Activated CD4-positive, alpha-beta memory T cell treated with anti-CD3 and anti-CD28 coated beads for 36 hours (primary cell): ENCODE data around the gene NAA30. TPM values are rescaled to one million over a fixed set of nuclear protein-coding genes. Genes with fewer than 3 reads are reported as not detected.

Experiments used
- CTCF ChIA-PET: fragments of 350-600 bp; sonication (Branson Sonifier 250); formaldehyde crosslinking; loops from one replicate; lab custom pipeline; 2021; ENCODE audit warnings: antibody characterized with exemption, inconsistent platforms; lab: Charles Lee
- POLR2A ChIA-PET: fragments of 350-600 bp; sonication (Branson Sonifier 250); formaldehyde crosslinking; loops from one replicate; lab custom pipeline; 2021; ENCODE audit warnings: antibody characterized with exemption; lab: Charles Lee
- DNase-seq: peaks from one replicate; pipeline ENCODE4 v3.0.0-alpha.2; 2020
- H3K27ac Mint-ChIP-seq: one replicate; pipeline ENCODE4 v1.8.0; 2021; ENCODE audit warnings: mixed read lengths
- H3K27me3 Mint-ChIP-seq: one replicate; pipeline ENCODE4 v1.8.0; 2021; ENCODE audit warnings: mixed read lengths
- H3K36me3 Mint-ChIP-seq: one replicate; pipeline ENCODE4 v1.8.0; 2021; ENCODE audit warnings: mixed read lengths
- H3K4me1 Mint-ChIP-seq: one replicate; pipeline ENCODE4 v1.8.0; 2021; ENCODE audit warnings: low read depth, mixed read lengths
- H3K4me3 Mint-ChIP-seq: one replicate; pipeline ENCODE4 v1.8.0; 2021; ENCODE audit warnings: mild to moderate bottlenecking, mixed read lengths
- H3K9me3 Mint-ChIP-seq: one replicate; pipeline ENCODE4 v1.8.0; 2021; ENCODE audit warnings: mixed read lengths
- intact Hi-C: fragments of 100-400 bp; cut with micrococcal nuclease; formaldehyde crosslinking; loops from one replicate; pipeline ENCODE4 v1.15.1; 2023
- total RNA-seq, 2 experiments: library from RNA; stranded (reverse); gene quantifications; one replicate each; pipeline ENCODE4 v1.2.3, GENCODE V29; 2021

The NAA30 gene
- total RNA-seq, 2 experiments from 2014 or later = 14.4 to 16.9 TPM

DNA sequence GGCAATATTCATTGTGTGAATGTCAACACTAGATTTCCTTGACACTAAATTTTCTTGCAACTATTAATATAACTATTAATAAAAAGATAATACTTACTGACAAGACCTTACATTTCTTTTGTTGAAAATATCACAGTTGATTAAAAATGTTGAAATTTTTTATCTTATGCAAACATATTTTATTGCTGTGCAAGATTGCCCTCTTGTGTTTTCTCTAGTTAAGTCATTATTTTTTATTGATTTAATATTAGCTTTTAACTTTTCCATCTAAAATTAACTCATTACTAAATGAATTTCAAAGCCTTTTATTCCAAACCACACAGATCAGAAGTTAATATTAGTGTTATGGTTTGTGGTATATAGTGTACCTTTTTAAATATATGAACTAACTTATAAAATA lies 11.7 kb upstream of the NAA30 start:
- DNase-seq = no peak
- H3K36me3 Mint-ChIP-seq = no peaks in the 10 kb centered on the region
- H3K27me3 Mint-ChIP-seq = peaks cover 3% of the 10 kb centered on the region
- CTCF ChIA-PET = no interaction called here
- POLR2A ChIA-PET = no interaction called here
- H3K9me3 Mint-ChIP-seq = no peaks in the 10 kb centered on the region
- intact Hi-C loops = no loop called here
- H3K4me1 Mint-ChIP-seq = no peaks in the 10 kb centered on the region
- no peak overlapping the region for H3K4me3 Mint-ChIP-seq
- H3K27ac Mint-ChIP-seq = no peak overlapping the region

- no peaks in the 10 kb centered on the region for H3K36me3 Mint-ChIP-seq
- H3K4me3 Mint-ChIP-seq = no peak overlapping the region
- no peaks in the 10 kb centered on the region for H3K4me1 Mint-ChIP-seq
- no peak overlapping the region for H3K27ac Mint-ChIP-seq
- H3K27me3 Mint-ChIP-seq = no peaks in the 10 kb centered on the region
- DNase-seq = no peak
- ChIA-PET CTCF (no interaction called here), POLR2A (no interaction called here)
- intact Hi-C loops = no loop called here
- no peaks in the 10 kb centered on the region for H3K9me3 Mint-ChIP-seq
Observed at GRCh38 chr14:57380935-57381334, 9.5 kb upstream of the NAA30 start.

DNA sequence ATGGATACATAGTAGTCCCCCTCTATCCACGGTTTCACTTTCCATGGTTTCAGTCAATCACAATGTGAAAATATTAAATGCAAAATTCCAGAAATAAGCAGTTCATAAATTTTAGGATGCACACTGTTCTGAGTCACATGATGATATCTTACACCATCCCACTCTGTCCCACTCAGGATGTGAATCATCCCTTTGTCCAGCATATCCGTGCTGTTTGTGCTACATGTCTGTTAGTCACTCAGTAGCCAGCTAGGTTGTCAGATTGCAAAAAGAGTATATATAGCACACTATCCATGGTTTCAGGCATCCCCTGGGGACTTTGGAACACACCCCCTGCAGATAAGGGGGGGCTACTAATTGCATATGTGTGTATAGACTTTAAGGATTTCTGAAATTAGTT lies 8.1 kb upstream of the NAA30 start:
- no peak for DNase-seq
- Mint-ChIP-seq H3K4me3 (no peak overlapping the region), H3K27me3 (no peaks in the 10 kb centered on the region), H3K27ac (no peak overlapping the region), H3K36me3 (no peaks in the 10 kb centered on the region), H3K9me3 (no peaks in the 10 kb centered on the region), H3K4me1 (no peaks in the 10 kb centered on the region)
- ChIA-PET POLR2A (no interaction called here), CTCF (no interaction called here)
- intact Hi-C loops = no loop called here

DNA sequence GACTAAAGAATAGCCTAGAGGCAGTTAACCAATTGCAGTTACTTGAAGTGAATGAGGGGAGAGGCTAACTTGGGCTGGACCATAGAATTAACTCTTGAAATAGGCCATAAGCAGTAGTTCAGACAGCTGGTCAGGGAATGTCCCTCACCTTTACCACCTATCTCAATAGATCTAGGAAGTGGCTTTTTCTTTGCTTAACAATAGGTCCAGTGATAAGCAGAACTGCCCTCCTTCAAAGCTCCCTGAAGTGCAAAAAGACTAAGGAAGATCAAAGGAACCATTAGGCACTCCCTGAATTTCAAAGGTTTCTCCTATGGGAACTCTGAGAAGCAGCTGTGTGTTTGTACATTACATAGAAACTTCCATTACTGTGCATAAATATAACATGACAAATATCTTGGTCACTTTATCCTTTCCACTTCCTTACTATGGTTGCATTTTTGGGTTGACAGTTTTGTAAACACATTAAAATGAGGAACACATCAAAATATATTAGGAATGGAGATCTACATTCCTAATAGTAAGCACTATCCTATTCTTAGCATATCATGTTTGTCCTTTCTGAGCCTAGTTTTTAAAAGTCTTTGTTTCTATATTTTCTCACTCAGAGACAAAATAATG lies 7.2 kb upstream of the NAA30 start:
- H3K4me3 Mint-ChIP-seq = no peak overlapping the region
- intact Hi-C loops = no loop called here
- H3K27me3 Mint-ChIP-seq = no peaks in the 10 kb centered on the region
- no peaks in the 10 kb centered on the region for H3K4me1 Mint-ChIP-seq
- H3K9me3 Mint-ChIP-seq = no peaks in the 10 kb centered on the region
- POLR2A ChIA-PET = no interaction called here
- CTCF ChIA-PET = no interaction called here
- DNase-seq = no peak
- H3K27ac Mint-ChIP-seq = no peak overlapping the region
- H3K36me3 Mint-ChIP-seq = no peaks in the 10 kb centered on the region

GRCh38 chr14:57388067-57388466 lies 2.3 kb upstream of the NAA30 start:
- intact Hi-C loops = no loop called here
- Mint-ChIP-seq H3K27me3 (no peaks in the 10 kb centered on the region), H3K27ac (no peak overlapping the region), H3K4me1 (peaks cover 26% of the 10 kb centered on the region), H3K36me3 (peaks cover 4% of the 10 kb centered on the region), H3K9me3 (no peaks in the 10 kb centered on the region), H3K4me3 (no peak overlapping the region)
- ChIA-PET CTCF (no interaction called here), POLR2A (no interaction called here)
- no peak for DNase-seq

GRCh38 chr14:57389646-57390036 lies 745 bp upstream of the NAA30 start:
- peaks cover 42% of the 10 kb centered on the region for H3K4me1 Mint-ChIP-seq
- ChIA-PET POLR2A (interaction anchor here (0.7 kb wide), 1 partner anchor 121 kb away, joined by 8 read pairs; the partner anchor contains the start of genes AP5M1 and EXOC5), CTCF (interaction anchor here (0.6 to 1.2 kb wide), 2 partner anchors 121 to 1257 kb away, joined by 3 to 4 read pairs; partner anchors contain the start of genes AP5M1 and EXOC5)
- H3K27me3 Mint-ChIP-seq = no peaks in the 10 kb centered on the region
- intact Hi-C loops = loop anchor here (1.0 to 10.0 kb wide), 8 partner anchors 14 to 1257 kb away; partner anchors contain the start of genes AP5M1, ARID4A, EXOC5 and KIAA0586
- DNase-seq = no peak
- H3K27ac Mint-ChIP-seq = peak overlapping the region; percentile 92
- H3K9me3 Mint-ChIP-seq = no peaks in the 10 kb centered on the region
- peak overlapping the region; percentile 82 for H3K4me3 Mint-ChIP-seq
- peaks cover 9% of the 10 kb centered on the region for H3K36me3 Mint-ChIP-seq

DNA sequence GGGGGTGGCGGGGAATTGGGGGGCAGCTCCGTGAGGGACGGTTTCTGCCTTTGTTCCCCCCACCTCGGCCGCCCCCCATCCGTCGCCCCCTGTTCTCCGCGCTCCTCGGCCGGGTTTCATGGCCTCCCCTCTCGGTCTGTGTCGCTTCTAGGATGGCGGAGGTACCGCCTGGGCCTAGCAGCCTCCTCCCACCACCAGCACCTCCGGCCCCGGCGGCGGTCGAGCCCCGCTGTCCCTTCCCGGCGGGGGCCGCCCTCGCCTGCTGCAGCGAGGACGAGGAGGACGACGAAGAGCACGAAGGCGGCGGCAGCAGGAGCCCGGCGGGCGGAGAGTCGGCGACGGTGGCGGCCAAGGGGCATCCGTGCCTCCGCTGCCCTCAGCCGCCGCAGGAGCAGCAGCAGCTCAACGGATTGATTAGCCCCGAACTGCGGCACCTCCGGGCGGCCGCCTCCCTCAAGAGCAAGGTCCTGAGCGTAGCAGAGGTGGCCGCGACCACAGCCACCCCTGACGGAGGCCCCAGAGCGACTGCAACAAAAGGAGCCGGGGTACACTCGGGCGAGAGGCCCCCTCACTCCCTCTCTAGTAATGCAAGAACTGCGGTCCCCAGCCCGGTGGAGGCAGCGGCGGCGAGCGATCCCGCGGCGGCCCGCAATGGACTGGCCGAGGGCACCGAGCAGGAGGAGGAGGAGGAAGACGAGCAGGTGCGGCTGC lies 575 bp downstream of the NAA30 start:
- H3K36me3 Mint-ChIP-seq = peaks cover 11% of the 10 kb centered on the region
- peak overlapping the region; percentile 82 for H3K4me3 Mint-ChIP-seq
- ChIA-PET CTCF (no interaction called here), POLR2A (interaction anchor here (1.3 to 1.9 kb wide), 3 partner anchors 9 to 122 kb away, joined by 5 to 8 read pairs (median 7); partner anchors contain the start of genes AP5M1 and EXOC5)
- no peaks in the 10 kb centered on the region for H3K27me3 Mint-ChIP-seq
- H3K9me3 Mint-ChIP-seq = no peaks in the 10 kb centered on the region
- peak; percentile 51 for DNase-seq
- peak overlapping the region; percentile 92 for H3K27ac Mint-ChIP-seq
- H3K4me1 Mint-ChIP-seq = peaks cover 44% of the 10 kb centered on the region
- intact Hi-C loops = loop anchor here (1.0 to 10.0 kb wide), 8 partner anchors 12 to 1259 kb away; partner anchors contain the start of genes AP5M1, ARID4A, EXOC5 and KIAA0586

DNA sequence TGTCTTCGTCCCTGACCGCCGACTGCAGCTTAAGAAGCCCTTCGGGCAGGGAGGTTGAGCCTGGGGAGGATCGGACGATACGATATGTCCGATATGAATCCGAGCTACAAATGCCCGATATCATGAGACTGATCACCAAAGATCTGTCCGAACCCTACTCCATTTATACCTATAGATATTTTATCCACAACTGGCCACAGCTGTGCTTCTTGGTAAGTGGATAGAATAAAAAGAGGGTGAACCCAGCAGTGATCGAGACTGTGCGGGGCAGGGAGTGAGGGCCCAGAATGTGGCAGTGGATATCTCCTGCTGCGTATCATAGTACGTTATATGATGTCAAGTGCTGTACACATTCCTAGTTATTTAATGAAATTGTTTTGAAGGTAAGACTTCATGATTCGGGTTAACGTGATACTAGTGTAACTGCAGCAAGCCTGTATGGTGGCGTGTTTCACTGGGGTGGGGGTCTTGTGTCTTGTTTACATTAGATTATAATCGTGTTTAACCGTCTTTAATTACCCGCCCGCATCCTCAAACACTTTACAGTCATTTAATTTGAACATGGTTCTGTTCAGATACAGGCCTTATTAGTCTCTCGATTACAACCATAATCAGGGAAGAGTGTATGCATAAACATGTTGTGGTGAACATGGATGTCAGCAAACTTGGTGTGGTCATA lies 1.3 kb downstream of the NAA30 start:
- CTCF ChIA-PET = interaction anchor here (0.5 kb wide), 1 partner anchor 12 kb away, joined by 5 read pairs; no protein-coding TSS in a partner anchor
- Mint-ChIP-seq H3K4me3 (peak overlapping the region; percentile 82), H3K36me3 (peaks cover 15% of the 10 kb centered on the region), H3K9me3 (no peaks in the 10 kb centered on the region), H3K27me3 (no peaks in the 10 kb centered on the region), H3K4me1 (peaks cover 44% of the 10 kb centered on the region), H3K27ac (no peak overlapping the region)
- POLR2A ChIA-PET = interaction anchor here (1.3 to 1.9 kb wide), 3 partner anchors 8 to 123 kb away, joined by 5 to 8 read pairs (median 7); partner anchors contain the start of genes AP5M1 and EXOC5
- DNase-seq = peak; percentile 10
- intact Hi-C loops = loop anchor here (2.0 to 10.0 kb wide), 6 partner anchors 329 to 1259 kb away; partner anchors contain the start of genes ARID4A, KIAA0586, TIMM9 and TMEM260

DNA sequence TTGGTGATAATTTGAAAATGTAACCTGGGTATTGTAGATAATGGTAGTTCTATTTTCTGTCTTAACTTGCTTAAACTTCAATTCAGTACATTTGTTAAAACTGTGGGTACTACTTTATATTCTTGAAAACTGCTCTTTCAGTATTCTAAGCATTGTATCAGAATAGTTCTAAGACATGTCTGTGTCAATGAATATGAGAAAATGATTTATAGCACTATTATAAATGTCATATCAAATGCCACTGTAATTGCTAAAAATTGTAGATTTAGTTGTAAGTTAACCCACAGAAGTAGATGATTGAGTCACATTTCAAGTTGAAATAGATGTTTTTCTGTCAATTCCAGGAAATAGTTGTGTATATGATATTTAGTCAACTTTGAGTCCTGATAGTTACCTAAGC lies 2.4 kb downstream of the NAA30 start:
- DNase-seq = no peak
- Mint-ChIP-seq H3K9me3 (no peaks in the 10 kb centered on the region), H3K4me1 (peaks cover 44% of the 10 kb centered on the region), H3K27ac (peak overlapping the region; percentile 60), H3K27me3 (no peaks in the 10 kb centered on the region), H3K36me3 (peaks cover 17% of the 10 kb centered on the region), H3K4me3 (peak overlapping the region; percentile 82)
- ChIA-PET POLR2A (no interaction called here), CTCF (no interaction called here)
- intact Hi-C loops = loop anchor here (5.0 to 10.0 kb wide), 5 partner anchors 331 to 1261 kb away; partner anchors contain the start of genes ARID4A, KIAA0586, TIMM9 and TMEM260

GRCh38 chr14:57400556-57401494 lies 10.4 kb downstream of the NAA30 start:
- H3K4me3 Mint-ChIP-seq = no peak overlapping the region
- intact Hi-C loops = no loop called here
- POLR2A ChIA-PET = interaction anchor here (1.4 to 2.2 kb wide), 2 partner anchors 10 kb away, joined by 5 to 8 read pairs; partner anchors contain the start of gene NAA30
- no peak overlapping the region for H3K27ac Mint-ChIP-seq
- peaks cover 37% of the 10 kb centered on the region for H3K4me1 Mint-ChIP-seq
- no peaks in the 10 kb centered on the region for H3K9me3 Mint-ChIP-seq
- DNase-seq = no peak
- CTCF ChIA-PET = no interaction called here
- peaks cover 27% of the 10 kb centered on the region for H3K36me3 Mint-ChIP-seq
- H3K27me3 Mint-ChIP-seq = no peaks in the 10 kb centered on the region

DNA sequence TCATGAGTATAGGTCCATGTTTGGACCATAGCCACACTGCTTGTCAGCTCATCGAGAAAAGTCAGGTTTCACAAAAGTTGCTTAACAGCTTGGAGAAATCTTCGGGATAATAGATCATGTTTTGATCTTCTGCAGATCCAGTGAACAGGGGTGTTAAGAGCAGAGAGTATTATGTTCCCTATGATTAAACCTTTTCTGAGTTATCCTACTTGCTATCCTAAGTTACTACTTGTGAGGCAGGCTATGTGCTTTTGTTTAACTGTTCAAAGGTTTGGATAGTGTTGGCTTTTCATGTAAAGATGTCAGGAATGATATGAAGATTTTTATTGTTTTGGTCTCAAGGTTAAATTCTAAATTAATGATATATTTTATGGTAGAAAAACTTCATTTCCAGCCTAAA lies 11.1 kb downstream of the NAA30 start:
- ChIA-PET CTCF (no interaction called here), POLR2A (interaction anchor here (2.2 kb wide), 1 partner anchor 11 kb away, joined by 5 read pairs; the partner anchor contains the start of gene NAA30)
- Mint-ChIP-seq H3K36me3 (peaks cover 24% of the 10 kb centered on the region), H3K4me1 (peaks cover 37% of the 10 kb centered on the region), H3K27me3 (no peaks in the 10 kb centered on the region), H3K4me3 (no peak overlapping the region), H3K9me3 (no peaks in the 10 kb centered on the region), H3K27ac (no peak overlapping the region)
- intact Hi-C loops = no loop called here
- no peak for DNase-seq
